ENCODE results near the gene GALNT10. TPM values are rescaled to one million over a fixed set of nuclear protein-coding genes. Genes with fewer than 3 reads are reported as not detected.

The GALNT10 gene
- total and polyA plus RNA-seq, 2 of the 4 experiments (the other 2 are of a cell fraction) = 46.2 to 67.0 TPM

GRCh38 chr5:154410786-154411185 is 220.3 kb downstream of the GALNT10 start:
- in situ Hi-C loops (cut with MboI; ENCODE audit: low sequenced_read_pairs) (no loop called here), intact Hi-C loops (cut with micrococcal nuclease) (no loop called here), dilution Hi-C loops (cut with HindIII; ENCODE audit: low sequenced_read_pairs, unreplicated experiment) (no loop called here)
- Histone ChIP-seq H3K4me2 (ENCODE audit: low read depth, low read length) (no peak overlapping the region), H2BK20ac (ENCODE audit: low read depth, low read length) (no peak overlapping the region), H3K14ac (replicated peaks; ENCODE audit: low read depth, low read length) (no peak overlapping the region), H3K4me1 (ENCODE audit: control insufficient read depth, insufficient read depth, low read length) (peaks cover 2% of the 10 kb centered on the region; the same call in 1 of the 2 replicates), H4K91ac (ENCODE audit: insufficient read depth, low read depth, low read length) (no peak overlapping the region), H3K27me3 (ENCODE audit: control insufficient read depth, insufficient read depth, low read length) (no peaks in the 10 kb centered on the region), H3K4ac (ENCODE audit: low read depth, low read length) (no peak overlapping the region), H4K8ac (ENCODE audit: low read depth in 2 of 2, low read length in 2 of 2) (no peak overlapping the region), H3K9me1 (ENCODE audit: insufficient read depth, low read length) (peaks cover 3% of the 10 kb centered on the region; the same call in 1 of the 2 replicates), H4K20me1 (ENCODE audit: insufficient read depth, low read length) (no peaks in the 10 kb centered on the region), H3K27ac (ENCODE audit: insufficient read depth, low read length) (no peak overlapping the region), H2AK5ac (ENCODE audit: low read depth, low read length) (no peak overlapping the region), H3K79me1 (ENCODE audit: low read depth in 1 of 2, low read length in 2 of 2) (peaks cover 0 to 5% of the 10 kb centered on the region in 2 experiments; a peak in 1 of 4 replicates), H2AFZ (replicated peaks; ENCODE audit: low read length, poor library complexity) (no peak overlapping the region), H3K4me3 (ENCODE audit: insufficient read depth, low read depth, low read length) (no peak overlapping the region), H3K9me3 (ENCODE audit: control insufficient read depth, insufficient read depth, low read length) (no peaks in the 10 kb centered on the region), H2BK120ac (ENCODE audit: low read depth, low read length) (no peak overlapping the region), H3K56ac (ENCODE audit: extremely low read depth, insufficient read depth, low read length) (no peak overlapping the region), H2BK5ac (ENCODE audit: low read depth, low read length, poor library complexity, severe bottlenecking) (no peak overlapping the region), H3K23ac (ENCODE audit: low read depth, low read length) (no peak overlapping the region), H3K18ac (ENCODE audit: low read depth, low read length) (no peak overlapping the region), H3K36me3 (ENCODE audit: control insufficient read depth, insufficient read depth, low read length) (peaks cover 28% of the 10 kb centered on the region), H3K9ac (ENCODE audit: low read depth, low read length) (no peak overlapping the region), H2AK9ac (replicated peaks; ENCODE audit: low read depth, low read length, poor library complexity) (no peak overlapping the region), H4K5ac (ENCODE audit: low read depth, low read length) (no peak overlapping the region), H2BK15ac (ENCODE audit: low read depth, low read length) (no peak overlapping the region)
- DNase-seq (no peak), ATAC-seq (ENCODE audit: low read depth) (no peak)
- no CpG with 5 or more reads among the region's 6 CpGs for WGBS, 2 experiments (ENCODE audit: extremely low coverage in 2 of 2, insufficient read length in 1 of 2)
- BruUV-seq (replicated peaks) = no TSS peak
- TF ChIP-seq MAZ (IDR thresholded peaks at IDR 0.05; ENCODE audit: borderline replicate concordance, low read depth, low read length) (no peak), RFX5 (IDR thresholded peaks at IDR 0.05; ENCODE audit: low read depth, low read length) (no peak), POLR2A (IDR thresholded peaks at IDR 0.05; ENCODE audit: low read depth, low read length) (no peak), MAFK (IDR thresholded peaks at IDR 0.05; ENCODE audit: low read depth, low read length) (no peak)
- CTCF ChIA-PET = no interaction called here
- POLR2A ChIA-PET (ENCODE audit: unreplicated experiment) = no interaction called here

All from IMR-90 (cell line).